ENCODE measurements around the gene BID.
"Not testable (repeated sequence)": the region's sequence is repeated elsewhere in the genome, so short reads cannot be mapped to it uniquely, and the experiment has no call there.

The BID gene

GRCh38 chr22:17764852-17765251 lies 9.4 kb downstream of the BID start:
- WGBS, 2 experiments (ENCODE audit: insufficient coverage in 2 of 2): 100% methylated on average over 1 of the region's 5 CpGs
- H3K36me3 ChIP-seq (ENCODE audit: control insufficient read depth, insufficient read depth, low read length); H3K27ac ChIP-seq (ENCODE audit: low read depth, low read length, severe bottlenecking); H3K4me1 ChIP-seq (ENCODE audit: control insufficient read depth, insufficient read depth, low read length, poor library complexity, severe bottlenecking); H3K4me3 ChIP-seq (ENCODE audit: extremely low read depth, insufficient read depth, low read length, poor library complexity, severe bottlenecking); H3K9me3 ChIP-seq (ENCODE audit: control insufficient read depth, low read length): not testable (repeated sequence)

GRCh38 chr22:17764036-17764435 lies 10.2 kb downstream of the BID start:
- no peak overlapping the region for H3K4me3 ChIP-seq (ENCODE audit: extremely low read depth, insufficient read depth, low read length, poor library complexity, severe bottlenecking)
- H3K9me3 ChIP-seq (ENCODE audit: control insufficient read depth, low read length): no peaks in the 10 kb centered on the region
- no peak overlapping the region for H3K27ac ChIP-seq (ENCODE audit: low read depth, low read length, severe bottlenecking)
- 86 to 100% methylated on average over 2 to 3 of the region's 5 CpGs for WGBS, 2 experiments (ENCODE audit: insufficient coverage in 2 of 2)
- H3K36me3 ChIP-seq (ENCODE audit: control insufficient read depth, insufficient read depth, low read length): no peaks in the 10 kb centered on the region
- no peaks in the 10 kb centered on the region for H3K4me1 ChIP-seq (ENCODE audit: control insufficient read depth, insufficient read depth, low read length, poor library complexity, severe bottlenecking)

GRCh38 chr22:17763442-17763841 lies 10.8 kb downstream of the BID start:
- not testable (repeated sequence) for H3K27ac ChIP-seq (ENCODE audit: low read depth, low read length, severe bottlenecking); H3K9me3 ChIP-seq (ENCODE audit: control insufficient read depth, low read length); H3K4me3 ChIP-seq (ENCODE audit: extremely low read depth, insufficient read depth, low read length, poor library complexity, severe bottlenecking); H3K36me3 ChIP-seq (ENCODE audit: control insufficient read depth, insufficient read depth, low read length); H3K4me1 ChIP-seq (ENCODE audit: control insufficient read depth, insufficient read depth, low read length, poor library complexity, severe bottlenecking)
- 90 to 92% methylated on average over 7 to 8 of the region's 10 CpGs for WGBS, 2 experiments (ENCODE audit: insufficient coverage in 2 of 2)

- Histone ChIP-seq H3K4me3 (ENCODE audit: extremely low read depth, insufficient read depth, low read length, poor library complexity, severe bottlenecking) (no peak overlapping the region), H3K9me3 (ENCODE audit: control insufficient read depth, low read length) (no peaks in the 10 kb centered on the region), H3K27ac (ENCODE audit: low read depth, low read length, severe bottlenecking) (no peak overlapping the region), H3K4me1 (ENCODE audit: control insufficient read depth, insufficient read depth, low read length, poor library complexity, severe bottlenecking) (no peaks in the 10 kb centered on the region), H3K36me3 (ENCODE audit: control insufficient read depth, insufficient read depth, low read length) (no peaks in the 10 kb centered on the region)
- 90% methylated on average over 2 of the region's 4 CpGs; no CpG with 5 or more reads in 1 of the 2 experiments for WGBS, 2 experiments (ENCODE audit: insufficient coverage in 2 of 2)
These were observed 13.2 kb downstream of the BID start for GRCh38 chr22:17761138-17761488.

GRCh38 chr22:17754233-17754925 lies 19.9 kb downstream of the BID start:
- Histone ChIP-seq H3K27ac (ENCODE audit: low read depth, low read length, severe bottlenecking) (no peak overlapping the region), H3K4me1 (ENCODE audit: control insufficient read depth, insufficient read depth, low read length, poor library complexity, severe bottlenecking) (no peaks in the 10 kb centered on the region), H3K9me3 (ENCODE audit: control insufficient read depth, low read length) (no peaks in the 10 kb centered on the region), H3K36me3 (ENCODE audit: control insufficient read depth, insufficient read depth, low read length) (no peaks in the 10 kb centered on the region), H3K4me3 (ENCODE audit: extremely low read depth, insufficient read depth, low read length, poor library complexity, severe bottlenecking) (no peak overlapping the region)
- WGBS, 2 experiments (ENCODE audit: insufficient coverage in 2 of 2): 83 to 87% methylated on average over 14 of the region's 14 CpGs

GRCh38 chr22:17753401-17753989 lies 20.8 kb downstream of the BID start:
- Histone ChIP-seq H3K4me1 (ENCODE audit: control insufficient read depth, insufficient read depth, low read length, poor library complexity, severe bottlenecking) (no peaks in the 10 kb centered on the region), H3K27ac (ENCODE audit: low read depth, low read length, severe bottlenecking) (no peak overlapping the region), H3K4me3 (ENCODE audit: extremely low read depth, insufficient read depth, low read length, poor library complexity, severe bottlenecking) (no peak overlapping the region), H3K36me3 (ENCODE audit: control insufficient read depth, insufficient read depth, low read length) (no peaks in the 10 kb centered on the region), H3K9me3 (ENCODE audit: control insufficient read depth, low read length) (no peaks in the 10 kb centered on the region)
- WGBS, 2 experiments (ENCODE audit: insufficient coverage in 2 of 2): 92 to 95% methylated on average over 9 to 13 of the region's 13 CpGs

GRCh38 chr22:17751596-17751995 lies 22.7 kb downstream of the BID start:
- 93 to 94% methylated on average over 5 to 6 of the region's 6 CpGs for WGBS, 2 experiments (ENCODE audit: insufficient coverage in 2 of 2)
- no peak overlapping the region for H3K27ac ChIP-seq (ENCODE audit: low read depth, low read length, severe bottlenecking)
- H3K9me3 ChIP-seq (ENCODE audit: control insufficient read depth, low read length): no peaks in the 10 kb centered on the region
- H3K4me3 ChIP-seq (ENCODE audit: extremely low read depth, insufficient read depth, low read length, poor library complexity, severe bottlenecking): no peak overlapping the region
- H3K36me3 ChIP-seq (ENCODE audit: control insufficient read depth, insufficient read depth, low read length): no peaks in the 10 kb centered on the region
- no peaks in the 10 kb centered on the region for H3K4me1 ChIP-seq (ENCODE audit: control insufficient read depth, insufficient read depth, low read length, poor library complexity, severe bottlenecking)

GRCh38 chr22:17749605-17750395 lies 24.5 kb downstream of the BID start:
- 89 to 94% methylated on average over 27 to 32 of the region's 35 CpGs for WGBS, 2 experiments (ENCODE audit: insufficient coverage in 2 of 2)
- H3K36me3 ChIP-seq (ENCODE audit: control insufficient read depth, insufficient read depth, low read length): no peaks in the 10 kb centered on the region
- H3K4me3 ChIP-seq (ENCODE audit: extremely low read depth, insufficient read depth, low read length, poor library complexity, severe bottlenecking): no peak overlapping the region
- H3K4me1 ChIP-seq (ENCODE audit: control insufficient read depth, insufficient read depth, low read length, poor library complexity, severe bottlenecking): no peaks in the 10 kb centered on the region
- no peaks in the 10 kb centered on the region for H3K9me3 ChIP-seq (ENCODE audit: control insufficient read depth, low read length)
- no peak overlapping the region for H3K27ac ChIP-seq (ENCODE audit: low read depth, low read length, severe bottlenecking)

- 62 to 84% methylated on average over 24 of the region's 40 CpGs for WGBS, 2 experiments (ENCODE audit: insufficient coverage in 2 of 2)
- H3K36me3 ChIP-seq (ENCODE audit: control insufficient read depth, insufficient read depth, low read length): no peaks in the 10 kb centered on the region
- H3K4me1 ChIP-seq (ENCODE audit: control insufficient read depth, insufficient read depth, low read length, poor library complexity, severe bottlenecking): no peaks in the 10 kb centered on the region
- no peaks in the 10 kb centered on the region for H3K9me3 ChIP-seq (ENCODE audit: control insufficient read depth, low read length)
- H3K4me3 ChIP-seq (ENCODE audit: extremely low read depth, insufficient read depth, low read length, poor library complexity, severe bottlenecking): no peak overlapping the region
- H3K27ac ChIP-seq (ENCODE audit: low read depth, low read length, severe bottlenecking): no peak overlapping the region
These were observed 25.5 kb downstream of the BID start for GRCh38 chr22:17748555-17749353.

- H3K4me1 ChIP-seq (ENCODE audit: control insufficient read depth, insufficient read depth, low read length, poor library complexity, severe bottlenecking): no peaks in the 10 kb centered on the region
- H3K36me3 ChIP-seq (ENCODE audit: control insufficient read depth, insufficient read depth, low read length): no peaks in the 10 kb centered on the region
- no peak overlapping the region for H3K4me3 ChIP-seq (ENCODE audit: extremely low read depth, insufficient read depth, low read length, poor library complexity, severe bottlenecking)
- H3K27ac ChIP-seq (ENCODE audit: low read depth, low read length, severe bottlenecking): no peak overlapping the region
- 97% methylated on average over 10 of the region's 10 CpGs for WGBS, 2 experiments (ENCODE audit: insufficient coverage in 2 of 2)
- no peaks in the 10 kb centered on the region for H3K9me3 ChIP-seq (ENCODE audit: control insufficient read depth, low read length)
These were observed 27.4 kb downstream of the BID start for GRCh38 chr22:17746916-17747315.
